Measurements from ENCODE around the gene IFT74. TPM values are rescaled to one million over a fixed set of nuclear protein-coding genes. Genes with fewer than 3 reads are reported as not detected.

The IFT74 gene
- polyA plus RNA-seq, 1 experiment, result 15.6 TPM

GRCh38 chr9:26971721-26972120, 15.5 kb downstream of the IFT74 start:
- no peaks in the 10 kb centered on the region for H3K9me3 ChIP-seq (ENCODE audit: control insufficient read depth, insufficient read depth, low read length)
- no peak overlapping the region for H3K4me3 ChIP-seq (ENCODE audit: low read depth, low read length)
- POLR2A ChIA-PET, result no interaction called here
- DNase-seq (ENCODE audit: low read depth, low spot score), result no peak
- no peak overlapping the region for H3K27ac ChIP-seq (ENCODE audit: low read depth, low read length)
- CTCF ChIA-PET, result interaction anchor here (0.9 kb wide), 1 partner anchor 304 kb away, joined by 3 read pairs; no protein-coding TSS in a partner anchor
- no peak for TF ChIP-seq CTCF (IDR thresholded peaks at IDR 0.05; ENCODE audit: low read depth, low read length)
- no peaks in the 10 kb centered on the region for H3K27me3 ChIP-seq (ENCODE audit: control insufficient read depth, insufficient read depth, low read length)

GRCh38 chr9:26973989-26974388, 17.8 kb downstream of the IFT74 start:
- no peak for TF ChIP-seq CTCF (IDR thresholded peaks at IDR 0.05; ENCODE audit: low read depth, low read length)
- no peaks in the 10 kb centered on the region for H3K9me3 ChIP-seq (ENCODE audit: control insufficient read depth, insufficient read depth, low read length)
- no peaks in the 10 kb centered on the region for H3K27me3 ChIP-seq (ENCODE audit: control insufficient read depth, insufficient read depth, low read length)
- H3K27ac ChIP-seq (ENCODE audit: low read depth, low read length), result no peak overlapping the region
- no peak for DNase-seq (ENCODE audit: low read depth, low spot score)
- H3K4me3 ChIP-seq (ENCODE audit: low read depth, low read length), result no peak overlapping the region
- ChIA-PET POLR2A (no interaction called here), CTCF (no interaction called here)

GRCh38 chr9:26974927-26975326, 18.7 kb downstream of the IFT74 start:
- Histone ChIP-seq H3K4me3 (ENCODE audit: low read depth, low read length) (no peak overlapping the region), H3K9me3 (ENCODE audit: control insufficient read depth, insufficient read depth, low read length) (no peaks in the 10 kb centered on the region), H3K27me3 (ENCODE audit: control insufficient read depth, insufficient read depth, low read length) (no peaks in the 10 kb centered on the region), H3K27ac (ENCODE audit: low read depth, low read length) (no peak overlapping the region)
- ChIA-PET CTCF (interaction anchor here (0.7 to 1.5 kb wide), 2 partner anchors 12 to 319 kb away, joined by 3 to 4 read pairs; no protein-coding TSS in a partner anchor), POLR2A (no interaction called here)
- no peak for TF ChIP-seq CTCF (IDR thresholded peaks at IDR 0.05; ENCODE audit: low read depth, low read length)
- DNase-seq (ENCODE audit: low read depth, low spot score), result no peak

- peak; percentile 58 for TF ChIP-seq CTCF (IDR thresholded peaks at IDR 0.05; ENCODE audit: low read depth, low read length)
- ChIA-PET POLR2A (no interaction called here), CTCF (interaction anchor here (0.7 to 1.5 kb wide), 5 partner anchors 8 to 357 kb away, joined by 3 to 6 read pairs (median 4); no protein-coding TSS in a partner anchor)
- Histone ChIP-seq H3K27me3 (ENCODE audit: control insufficient read depth, insufficient read depth, low read length) (no peaks in the 10 kb centered on the region), H3K27ac (ENCODE audit: low read depth, low read length) (no peak overlapping the region), H3K4me3 (ENCODE audit: low read depth, low read length) (no peak overlapping the region), H3K9me3 (ENCODE audit: control insufficient read depth, insufficient read depth, low read length) (no peaks in the 10 kb centered on the region)
- no peak for DNase-seq (ENCODE audit: low read depth, low spot score)
Measured at GRCh38 chr9:26975728-26976707, 19.8 kb downstream of the IFT74 start.

- Histone ChIP-seq H3K27ac (ENCODE audit: low read depth, low read length) (no peak overlapping the region), H3K27me3 (ENCODE audit: control insufficient read depth, insufficient read depth, low read length) (no peaks in the 10 kb centered on the region), H3K4me3 (ENCODE audit: low read depth, low read length) (no peak overlapping the region), H3K9me3 (ENCODE audit: control insufficient read depth, insufficient read depth, low read length) (no peaks in the 10 kb centered on the region)
- DNase-seq (ENCODE audit: low read depth, low spot score), result no peak
- TF ChIP-seq CTCF (IDR thresholded peaks at IDR 0.05; ENCODE audit: low read depth, low read length), result no peak
- POLR2A ChIA-PET, result no interaction called here
- CTCF ChIA-PET, result no interaction called here
Measured at GRCh38 chr9:26983340-26983739, 27.1 kb downstream of the IFT74 start.
